ENCODE measurements around the gene TVP23A.
"Not testable (repeated sequence)": the region's sequence is repeated elsewhere in the genome, so short reads cannot be mapped to it uniquely, and the experiment has no call there.

TVP23A gene

GRCh38 chr16:10808218-10808617 is 10.4 kb downstream of the TVP23A start:
- no peak for TF ChIP-seq CTCF (IDR thresholded peaks at IDR 0.05)
- Histone ChIP-seq H3K4me1 (ENCODE audit: control insufficient read depth in 1 of 2, insufficient read depth in 1 of 2, low read depth in 1 of 2, low read length in 1 of 2) (peaks cover 0 to 8% of the 10 kb centered on the region in 2 experiments), H3K4me3 (ENCODE audit: low read depth in 1 of 2, low read length in 1 of 2) (no peak overlapping the region), H3K27ac (no peak overlapping the region), H3K9me3 (no peaks in the 10 kb centered on the region), H3K36me3 (no peaks in the 10 kb centered on the region), H3K27me3 (no peaks in the 10 kb centered on the region)

- no peak for TF ChIP-seq CTCF (IDR thresholded peaks at IDR 0.05)
- Histone ChIP-seq H3K27ac (no peak overlapping the region), H3K4me1 (ENCODE audit: control insufficient read depth in 1 of 2, insufficient read depth in 1 of 2, low read depth in 1 of 2, low read length in 1 of 2) (peaks cover 0 to 8% of the 10 kb centered on the region in 2 experiments), H3K4me3 (ENCODE audit: low read depth in 1 of 2, low read length in 1 of 2) (no peak overlapping the region), H3K27me3 (no peaks in the 10 kb centered on the region), H3K36me3 (no peaks in the 10 kb centered on the region), H3K9me3 (no peaks in the 10 kb centered on the region)
These were observed 11.9 kb downstream of the TVP23A start for GRCh38 chr16:10806698-10807097.

- Histone ChIP-seq H3K4me1 (ENCODE audit: control insufficient read depth in 1 of 2, insufficient read depth in 1 of 2, low read depth in 1 of 2, low read length in 1 of 2) (peaks cover 0 to 8% of the 10 kb centered on the region in 2 experiments), H3K27me3 (no peaks in the 10 kb centered on the region), H3K4me3 (ENCODE audit: low read depth in 1 of 2, low read length in 1 of 2) (no peak overlapping the region), H3K36me3 (no peaks in the 10 kb centered on the region), H3K27ac (no peak overlapping the region), H3K9me3 (no peaks in the 10 kb centered on the region)
- no peak for TF ChIP-seq CTCF (IDR thresholded peaks at IDR 0.05)
These were observed 13.3 kb downstream of the TVP23A start for GRCh38 chr16:10805334-10805733.

- no peak for TF ChIP-seq CTCF (IDR thresholded peaks at IDR 0.05)
- Histone ChIP-seq H3K27me3 (no peaks in the 10 kb centered on the region), H3K4me3 (ENCODE audit: low read depth in 1 of 2, low read length in 1 of 2) (no peak overlapping the region), H3K36me3 (no peaks in the 10 kb centered on the region), H3K4me1 (ENCODE audit: control insufficient read depth in 1 of 2, insufficient read depth in 1 of 2, low read depth in 1 of 2, low read length in 1 of 2) (no peaks in the 10 kb centered on the region), H3K27ac (no peak overlapping the region), H3K9me3 (no peaks in the 10 kb centered on the region)
These were observed 18.9 kb downstream of the TVP23A start for GRCh38 chr16:10799736-10800135.

- Histone ChIP-seq H3K36me3 (no peaks in the 10 kb centered on the region), H3K4me1 (ENCODE audit: control insufficient read depth in 1 of 2, insufficient read depth in 1 of 2, low read depth in 1 of 2, low read length in 1 of 2) (peaks cover 0 to 5% of the 10 kb centered on the region in 2 experiments), H3K27me3 (no peaks in the 10 kb centered on the region), H3K27ac (no peak overlapping the region), H3K4me3 (ENCODE audit: low read depth in 1 of 2, low read length in 1 of 2) (no peak overlapping the region), H3K9me3 (no peaks in the 10 kb centered on the region)
- TF ChIP-seq CTCF (IDR thresholded peaks at IDR 0.05), result no peak
These were observed 27.5 kb downstream of the TVP23A start for GRCh38 chr16:10791048-10791447.

GRCh38 chr16:10788630-10789029 is 30.0 kb downstream of the TVP23A start:
- H3K4me1 ChIP-seq (ENCODE audit: control insufficient read depth in 1 of 2, insufficient read depth in 1 of 2, low read depth in 1 of 2, low read length in 1 of 2); H3K27me3 ChIP-seq; H3K36me3 ChIP-seq; H3K4me3 ChIP-seq (ENCODE audit: low read depth in 1 of 2, low read length in 1 of 2); H3K27ac ChIP-seq; H3K9me3 ChIP-seq: not testable (repeated sequence)
